Measurements from ENCODE around the gene GRPEL1.

Gene GRPEL1

DNA sequence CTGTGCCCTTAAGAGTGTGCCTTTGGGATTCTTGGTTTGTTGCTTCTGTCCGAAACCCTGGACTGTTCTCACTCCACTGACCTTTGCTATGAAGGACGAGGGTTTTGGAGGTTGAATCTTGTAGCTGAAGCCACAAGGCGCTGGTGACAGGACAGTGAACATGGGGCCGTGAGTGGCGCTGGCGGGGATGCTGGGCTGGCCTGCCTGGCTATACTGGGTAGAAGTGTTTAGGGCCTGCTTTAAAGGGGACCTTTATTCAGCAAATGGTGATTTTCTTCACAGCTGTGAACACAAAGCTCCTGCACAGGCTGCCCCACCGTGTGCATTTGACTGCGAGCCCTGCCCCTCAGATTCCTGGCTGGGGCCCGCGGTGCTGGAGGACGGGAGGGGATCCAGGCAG, 51.8 kb downstream of the GRPEL1 start:
- Histone ChIP-seq H3K79me2 (no peaks in the 10 kb centered on the region), H2AFZ (no peak overlapping the region), H3K9me3 (ENCODE audit: control insufficient read depth, low read length) (no peaks in the 10 kb centered on the region), H3K27me3 (ENCODE audit: control insufficient read depth, insufficient read depth, low read length) (no peaks in the 10 kb centered on the region), H3K4me3 (ENCODE audit: low read depth, low read length) (no peak overlapping the region), H3K27ac (no peak overlapping the region), H3K4me1 (no peaks in the 10 kb centered on the region), H3K36me3 (ENCODE audit: control insufficient read depth, insufficient read depth, low read length) (no peaks in the 10 kb centered on the region), H3K9ac (no peak overlapping the region), H3K4me2 (ENCODE audit: low read length) (no peak overlapping the region)
- TF ChIP-seq, protein P1, sequence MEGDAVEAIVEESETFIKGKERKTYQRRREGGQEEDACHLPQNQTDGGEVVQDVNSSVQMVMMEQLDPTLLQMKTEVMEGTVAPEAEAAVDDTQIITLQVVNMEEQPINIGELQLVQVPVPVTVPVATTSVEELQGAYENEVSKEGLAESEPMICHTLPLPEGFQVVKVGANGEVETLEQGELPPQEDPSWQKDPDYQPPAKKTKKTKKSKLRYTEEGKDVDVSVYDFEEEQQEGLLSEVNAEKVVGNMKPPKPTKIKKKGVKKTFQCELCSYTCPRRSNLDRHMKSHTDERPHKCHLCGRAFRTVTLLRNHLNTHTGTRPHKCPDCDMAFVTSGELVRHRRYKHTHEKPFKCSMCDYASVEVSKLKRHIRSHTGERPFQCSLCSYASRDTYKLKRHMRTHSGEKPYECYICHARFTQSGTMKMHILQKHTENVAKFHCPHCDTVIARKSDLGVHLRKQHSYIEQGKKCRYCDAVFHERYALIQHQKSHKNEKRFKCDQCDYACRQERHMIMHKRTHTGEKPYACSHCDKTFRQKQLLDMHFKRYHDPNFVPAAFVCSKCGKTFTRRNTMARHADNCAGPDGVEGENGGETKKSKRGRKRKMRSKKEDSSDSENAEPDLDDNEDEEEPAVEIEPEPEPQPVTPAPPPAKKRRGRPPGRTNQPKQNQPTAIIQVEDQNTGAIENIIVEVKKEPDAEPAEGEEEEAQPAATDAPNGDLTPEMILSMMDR (IDR thresholded peaks at IDR 0.05) = no peak

DNA sequence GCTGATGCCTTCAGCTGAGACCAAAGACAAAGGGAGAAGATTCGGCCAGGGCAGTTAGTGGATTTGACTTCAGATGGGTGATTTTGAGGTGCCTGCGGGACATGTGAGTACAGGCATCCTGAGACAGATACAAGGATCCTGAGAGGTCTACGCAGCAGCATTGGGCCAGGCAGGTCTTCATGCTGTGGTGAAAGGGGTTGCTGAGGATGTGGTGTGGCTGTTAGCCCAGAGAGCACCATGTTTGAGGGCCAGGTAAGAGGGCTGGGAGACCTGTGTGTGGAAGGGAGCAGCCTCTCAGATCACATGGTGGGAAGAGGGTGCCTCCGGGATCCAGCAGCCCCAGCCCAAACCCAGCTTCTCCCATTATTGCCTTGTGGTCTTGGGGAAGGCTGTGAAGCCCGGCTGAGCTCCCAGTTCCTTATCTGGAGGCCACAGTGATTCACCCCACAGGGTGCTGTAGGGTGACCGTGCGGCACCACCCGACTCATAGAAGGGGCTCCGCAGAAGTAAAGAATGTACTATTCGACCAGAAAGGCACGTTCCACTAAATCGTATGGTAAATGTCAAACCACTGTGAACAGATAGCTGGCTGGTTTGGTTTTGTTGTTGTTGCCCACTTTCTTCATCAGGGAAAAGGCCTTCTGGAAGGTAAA, 52.4 kb downstream of the GRPEL1 start:
- Histone ChIP-seq H2AFZ (no peak overlapping the region), H3K4me1 (no peaks in the 10 kb centered on the region), H3K27ac (no peak overlapping the region), H3K27me3 (ENCODE audit: control insufficient read depth, insufficient read depth, low read length) (no peaks in the 10 kb centered on the region), H3K4me2 (ENCODE audit: low read length) (no peak overlapping the region), H3K4me3 (ENCODE audit: low read depth, low read length) (no peak overlapping the region), H3K79me2 (no peaks in the 10 kb centered on the region), H3K9me3 (ENCODE audit: control insufficient read depth, low read length) (no peaks in the 10 kb centered on the region), H3K36me3 (ENCODE audit: control insufficient read depth, insufficient read depth, low read length) (no peaks in the 10 kb centered on the region), H3K9ac (no peak overlapping the region)
- TF ChIP-seq, protein P1 (IDR thresholded peaks at IDR 0.05) = no peak

DNA sequence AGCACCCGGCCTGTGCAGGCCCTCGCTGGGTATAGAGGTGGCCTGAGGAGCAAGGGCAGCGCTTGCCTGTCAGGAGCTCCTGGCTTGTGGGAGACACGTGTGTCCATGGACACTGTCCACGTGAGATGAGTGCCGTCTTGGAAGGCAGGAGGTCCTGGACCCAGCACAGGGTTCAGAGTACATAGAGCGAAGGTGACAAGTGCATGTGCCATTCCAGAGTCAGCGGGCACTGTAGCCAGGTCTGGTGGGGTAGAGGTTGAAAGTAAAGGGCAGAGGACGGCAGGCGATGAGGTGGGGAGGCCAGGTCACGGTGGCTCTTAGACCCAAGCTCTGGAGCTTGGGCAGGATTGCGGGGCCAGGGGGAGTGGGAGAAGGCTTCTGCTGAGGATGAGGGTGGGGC, 53.0 kb downstream of the GRPEL1 start:
- Histone ChIP-seq H3K4me1 (no peaks in the 10 kb centered on the region), H3K4me3 (ENCODE audit: low read depth, low read length) (no peak overlapping the region), H3K4me2 (ENCODE audit: low read length) (no peak overlapping the region), H3K9ac (no peak overlapping the region), H3K79me2 (no peaks in the 10 kb centered on the region), H2AFZ (no peak overlapping the region), H3K9me3 (ENCODE audit: control insufficient read depth, low read length) (no peaks in the 10 kb centered on the region), H3K36me3 (ENCODE audit: control insufficient read depth, insufficient read depth, low read length) (no peaks in the 10 kb centered on the region), H3K27ac (no peak overlapping the region), H3K27me3 (ENCODE audit: control insufficient read depth, insufficient read depth, low read length) (no peaks in the 10 kb centered on the region)
- TF ChIP-seq, protein P1 (IDR thresholded peaks at IDR 0.05) = no peak

DNA sequence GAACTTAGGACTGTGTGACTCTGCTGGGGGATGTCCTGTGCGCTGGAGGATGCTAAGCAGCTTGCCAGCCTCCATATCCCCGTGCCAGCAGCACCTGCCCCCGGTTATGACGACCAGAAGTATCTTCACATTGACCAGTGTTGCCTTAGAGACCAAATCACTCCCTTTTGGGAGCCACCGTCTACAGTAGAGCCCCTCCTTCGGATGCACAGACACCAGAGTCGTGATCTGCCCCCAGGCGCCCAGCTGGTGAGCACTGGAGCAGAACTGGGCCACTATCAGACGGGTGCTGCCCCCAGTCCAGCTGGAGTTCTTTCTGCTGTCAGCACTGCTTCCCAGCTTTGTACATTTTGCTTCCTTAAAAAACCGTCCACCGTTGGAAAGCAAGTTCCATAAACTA, 54.7 kb downstream of the GRPEL1 start:
- TF ChIP-seq, protein P1 (IDR thresholded peaks at IDR 0.05) = no peak
- no peaks in the 10 kb centered on the region for H3K9me3 ChIP-seq (ENCODE audit: control insufficient read depth, low read length)
- H3K79me2 ChIP-seq = no peaks in the 10 kb centered on the region
- H3K4me3 ChIP-seq (ENCODE audit: low read depth, low read length) = no peak overlapping the region
- H3K9ac ChIP-seq = no peak overlapping the region
- no peak overlapping the region for H2AFZ ChIP-seq
- no peaks in the 10 kb centered on the region for H3K36me3 ChIP-seq (ENCODE audit: control insufficient read depth, insufficient read depth, low read length)
- no peak overlapping the region for H3K27ac ChIP-seq
- H3K4me2 ChIP-seq (ENCODE audit: low read length) = no peak overlapping the region
- no peaks in the 10 kb centered on the region for H3K27me3 ChIP-seq (ENCODE audit: control insufficient read depth, insufficient read depth, low read length)
- no peaks in the 10 kb centered on the region for H3K4me1 ChIP-seq

DNA sequence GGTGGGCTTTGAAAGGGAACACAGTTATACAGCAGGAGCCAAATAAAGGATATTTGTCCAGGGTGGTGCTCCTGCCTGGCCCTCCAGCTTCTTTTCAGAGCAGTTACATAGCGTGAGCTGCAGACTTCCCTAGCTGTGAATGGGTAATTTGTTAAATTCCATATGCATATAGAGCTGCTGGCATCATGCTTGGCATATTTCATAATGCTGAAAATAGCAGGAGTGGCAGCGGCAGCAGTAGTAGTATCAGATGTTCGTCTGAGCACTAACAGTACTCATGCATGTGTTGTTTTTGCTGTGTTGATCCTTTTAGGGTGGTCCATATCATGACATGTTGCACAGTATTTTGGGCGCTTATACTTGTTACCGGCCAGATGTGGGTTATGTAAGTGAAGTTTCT, 58.3 kb downstream of the GRPEL1 start:
- no peak overlapping the region for H3K4me2 ChIP-seq (ENCODE audit: low read length)
- no peaks in the 10 kb centered on the region for H3K4me1 ChIP-seq
- H3K27me3 ChIP-seq (ENCODE audit: control insufficient read depth, insufficient read depth, low read length) = no peaks in the 10 kb centered on the region
- H3K4me3 ChIP-seq (ENCODE audit: low read depth, low read length) = no peak overlapping the region
- H3K9ac ChIP-seq = no peak overlapping the region
- no peak overlapping the region for H3K27ac ChIP-seq
- H3K79me2 ChIP-seq = no peaks in the 10 kb centered on the region
- H3K36me3 ChIP-seq (ENCODE audit: control insufficient read depth, insufficient read depth, low read length) = no peaks in the 10 kb centered on the region
- no peaks in the 10 kb centered on the region for H3K9me3 ChIP-seq (ENCODE audit: control insufficient read depth, low read length)
- TF ChIP-seq, protein P1 (IDR thresholded peaks at IDR 0.05) = no peak
- H2AFZ ChIP-seq = no peak overlapping the region
